CD4-positive, alpha-beta T cell treated with Interleukin-4 for 4 hours (primary cell): ENCODE data around the gene TIMD4.
"Not testable (repeated sequence)": the region's sequence is repeated elsewhere in the genome, so short reads cannot be mapped to it uniquely, and the experiment has no call there.

ENCODE experiments used
- DNase-seq: peaks from one replicate; pipeline ENCODE4 v3.0.0-alpha.2; 2020

The TIMD4 gene

GRCh38 chr5:156963125-156963524, at the start of gene TIMD4:
TSS of gene TIMD4 (minus strand) at chr5:156963226. CDS start at chr5:156963198, 28 bp downstream.
- DNase-seq, result no peak

DNA sequence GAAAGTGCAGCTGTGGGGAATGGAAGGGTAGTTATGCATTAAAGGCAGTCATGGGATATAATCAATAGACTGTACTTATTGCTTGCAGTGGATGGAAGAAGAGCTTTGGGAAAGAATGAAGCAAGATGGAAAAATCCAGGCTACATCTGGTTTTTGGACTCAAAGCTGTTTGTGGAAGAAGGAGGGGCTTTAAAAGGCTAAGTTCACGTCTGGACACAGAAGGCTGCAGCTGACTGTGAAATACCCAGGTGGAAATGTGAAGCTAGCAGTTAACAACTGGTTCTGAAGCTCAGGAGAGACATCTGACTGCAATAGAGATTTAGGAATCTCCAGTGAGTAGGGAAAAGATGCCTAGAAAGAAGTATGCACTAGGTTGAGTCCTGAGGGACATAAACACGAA, 43.2 kb upstream of the TIMD4 start:
- no peak for DNase-seq

GRCh38 chr5:157004893-157005551, 42.0 kb upstream of the TIMD4 start:
- no peak for DNase-seq

DNA sequence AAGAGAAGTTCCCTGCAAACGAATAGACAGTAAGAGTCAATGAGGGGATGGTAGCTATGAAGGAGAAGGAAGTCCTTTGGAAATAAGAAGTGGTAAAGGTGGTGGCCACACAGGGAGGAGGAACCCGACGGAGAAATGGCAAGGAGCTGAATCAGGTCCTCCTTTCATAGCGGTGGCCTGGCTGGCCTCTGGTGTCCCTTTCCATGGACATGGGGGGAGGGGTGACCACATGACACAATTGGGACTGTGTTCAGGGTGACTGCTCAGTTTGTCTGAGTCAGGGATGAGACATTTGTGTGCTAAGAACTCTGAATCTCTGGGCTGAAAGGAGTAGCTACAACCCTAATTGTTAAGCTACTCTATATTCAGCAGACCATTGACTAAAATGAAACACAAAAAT, 28.7 kb upstream of the TIMD4 start:
- DNase-seq, result no peak

- DNase-seq, result no peak
These were observed 21.0 kb upstream of the TIMD4 start for GRCh38 chr5:156984064-156984463.

DNA sequence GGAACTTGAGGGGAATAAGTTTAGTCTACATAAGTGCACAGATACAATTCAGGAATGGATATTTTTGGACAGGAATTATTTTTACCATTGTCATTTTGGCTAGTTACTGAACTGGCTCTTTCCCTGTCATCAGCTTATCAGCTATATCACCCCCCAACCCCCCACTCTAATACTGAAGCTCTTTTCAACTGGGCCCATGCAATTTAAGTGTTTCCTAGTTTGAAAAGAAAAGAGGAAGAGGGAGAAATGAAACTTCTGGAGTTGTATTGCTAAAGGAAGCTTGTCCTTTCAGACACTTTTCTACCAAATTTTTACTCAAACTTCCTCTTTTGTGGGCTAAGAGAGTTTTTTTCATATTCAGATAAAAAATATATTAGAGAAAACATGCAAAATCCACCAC, 18.5 kb upstream of the TIMD4 start:
- no peak for DNase-seq

DNA sequence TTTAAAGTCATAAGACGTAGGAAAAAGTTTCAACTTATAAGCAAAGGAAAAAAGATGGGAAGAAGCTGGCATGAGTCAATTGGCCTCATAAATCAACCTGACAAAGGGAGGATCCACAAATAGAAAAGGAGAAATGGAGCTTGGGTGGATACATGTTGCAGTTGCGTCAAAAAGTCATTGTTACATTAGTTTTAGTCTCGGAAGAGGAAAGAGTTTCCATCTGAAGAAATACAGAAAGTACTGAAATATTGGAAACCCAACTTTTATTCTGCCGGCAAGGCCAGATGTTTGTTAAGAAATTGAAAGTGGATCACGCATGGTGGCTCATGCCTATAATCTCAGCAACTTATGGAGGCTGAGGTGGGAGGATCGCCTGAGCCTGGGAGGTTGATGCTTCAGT, 11.3 kb upstream of the TIMD4 start:
- DNase-seq, result no peak

DNA sequence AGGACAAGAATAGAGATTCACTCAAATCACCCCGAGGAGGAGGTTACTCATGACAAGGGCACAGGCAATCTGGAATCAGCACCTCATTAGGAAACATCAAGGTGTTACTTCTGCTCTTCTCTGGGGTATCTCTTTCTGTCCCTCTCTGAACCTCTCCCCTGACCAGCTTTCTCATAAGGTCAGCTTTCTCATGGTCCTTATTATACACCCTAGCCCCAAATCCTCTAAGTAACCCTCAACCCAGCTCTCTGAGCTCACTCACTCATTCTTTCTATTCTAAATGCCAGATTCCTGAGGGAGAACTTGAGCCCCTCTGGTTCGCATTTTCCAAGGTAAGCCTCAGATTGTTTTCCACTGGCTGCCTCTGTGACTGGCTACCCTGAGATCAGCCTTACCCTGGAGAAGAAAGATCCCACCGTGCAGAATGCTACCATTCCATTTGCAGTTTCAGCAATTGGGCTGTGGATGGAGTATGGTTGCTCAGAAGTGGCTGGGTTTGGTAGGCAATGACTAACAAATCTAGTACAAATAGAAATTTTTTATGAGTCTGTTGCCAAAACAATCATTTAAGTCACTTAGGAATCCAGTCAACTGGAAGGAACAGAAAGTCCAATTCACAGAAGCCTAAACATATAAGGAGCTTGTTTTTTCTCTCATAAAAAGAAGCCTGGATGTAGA, 9.0 kb upstream of the TIMD4 start:
- DNase-seq, result no peak

DNA sequence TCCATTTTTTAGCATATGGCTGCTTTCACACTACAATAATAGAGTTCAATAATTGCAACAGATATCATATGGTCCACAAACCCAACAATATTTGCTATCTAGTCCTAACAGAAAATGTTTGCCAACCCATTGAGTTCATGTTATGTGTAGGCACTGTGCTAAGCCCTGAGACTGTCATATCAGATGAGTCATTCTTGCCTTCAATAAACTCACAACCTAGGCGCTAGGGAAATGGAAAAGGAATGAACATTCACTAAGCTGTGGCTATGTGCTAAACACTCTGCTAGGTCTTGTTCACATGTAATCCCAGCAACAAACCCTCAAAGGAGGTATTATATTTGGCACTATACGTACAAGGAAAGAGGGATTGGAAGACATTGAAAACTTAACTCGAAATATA, 8.4 kb upstream of the TIMD4 start:
- DNase-seq, result no peak

- not testable (repeated sequence) for DNase-seq
These were observed 4.4 kb upstream of the TIMD4 start for GRCh38 chr5:156967386-156967785.

DNA sequence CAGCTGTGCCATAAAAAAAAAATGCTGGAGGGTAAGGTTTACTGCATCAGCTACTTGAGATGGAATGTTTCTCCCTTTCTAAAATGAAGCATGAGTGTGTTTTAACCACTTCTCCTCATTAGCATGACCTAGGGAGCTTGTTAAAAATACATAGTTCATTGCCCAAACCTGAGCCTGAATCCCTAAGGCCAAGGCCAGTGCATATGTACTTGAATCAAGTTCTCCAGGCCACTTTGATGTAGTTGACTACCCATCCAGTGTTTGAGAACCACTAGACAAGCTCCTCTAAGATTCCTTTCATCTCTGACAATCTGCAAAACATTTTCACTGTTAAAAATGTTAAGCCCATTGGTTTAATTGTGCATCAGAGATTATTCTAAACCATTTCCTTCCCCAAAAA, 6.7 kb downstream of the TIMD4 start:
- DNase-seq, result no peak

GRCh38 chr5:156951359-156951758, 11.7 kb downstream of the TIMD4 start:
- peak; percentile 26 for DNase-seq

- DNase-seq, result no peak
These were observed 12.3 kb downstream of the TIMD4 start for GRCh38 chr5:156950716-156951115.

DNA sequence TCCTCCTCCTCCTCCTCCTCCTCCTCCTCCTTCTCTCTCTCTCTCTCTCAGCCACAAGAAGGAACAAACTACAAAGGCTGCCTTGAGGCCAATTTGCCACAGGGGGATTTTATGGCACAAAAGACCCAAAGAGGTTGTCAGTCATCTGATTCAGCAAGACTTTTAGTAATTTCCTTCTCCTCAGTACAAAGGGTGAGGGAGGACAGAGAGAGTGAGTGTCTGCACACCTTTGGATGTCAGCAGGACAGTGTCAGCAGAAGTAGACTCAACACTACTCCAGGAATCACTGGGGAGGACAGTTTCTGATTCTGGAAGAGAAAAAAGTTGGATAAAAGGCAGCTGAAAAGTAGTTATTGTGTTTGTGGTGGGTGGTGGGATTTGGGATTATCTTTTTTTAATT, 13.6 kb downstream of the TIMD4 start:
- no peak for DNase-seq

DNA sequence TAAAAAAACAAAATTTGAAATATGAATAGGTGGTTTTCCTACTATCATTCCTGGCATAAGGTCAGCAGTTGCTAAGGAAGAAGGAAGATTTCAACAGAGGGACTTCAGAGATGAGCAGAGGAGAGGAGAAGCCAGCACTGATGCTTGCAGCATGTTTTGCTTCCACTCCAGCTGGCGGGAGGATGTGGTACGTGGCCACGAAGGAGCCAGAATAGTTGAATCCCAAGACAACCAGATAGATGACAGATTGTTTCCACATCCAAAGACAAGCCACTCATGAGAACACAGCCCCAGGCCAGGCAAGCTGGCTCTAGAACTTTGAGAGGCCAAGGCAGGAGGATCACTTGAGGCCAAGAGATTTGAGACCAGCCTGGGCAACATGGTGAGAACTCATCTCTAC, 15.1 kb downstream of the TIMD4 start:
- no peak for DNase-seq

DNA sequence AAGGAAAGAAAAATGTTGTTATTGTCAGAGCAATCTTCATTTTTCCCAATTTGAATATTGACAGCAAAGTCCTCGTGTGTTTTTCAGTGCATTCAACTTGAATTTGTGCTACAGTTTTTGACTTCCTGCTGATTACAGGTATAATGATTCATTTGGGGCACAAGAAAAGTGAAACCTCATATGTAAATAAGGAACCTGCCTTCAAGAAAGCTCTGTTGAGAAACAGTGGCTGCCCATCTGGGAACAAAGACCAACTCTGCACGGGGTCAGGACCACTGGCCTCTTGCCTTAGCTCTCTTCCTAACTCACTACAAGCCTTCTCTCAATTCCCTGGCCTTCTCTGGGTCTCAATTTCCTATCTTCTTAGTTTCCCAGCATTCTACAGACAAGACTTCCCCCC, 21.0 kb downstream of the TIMD4 start:
- DNase-seq, result no peak

DNA sequence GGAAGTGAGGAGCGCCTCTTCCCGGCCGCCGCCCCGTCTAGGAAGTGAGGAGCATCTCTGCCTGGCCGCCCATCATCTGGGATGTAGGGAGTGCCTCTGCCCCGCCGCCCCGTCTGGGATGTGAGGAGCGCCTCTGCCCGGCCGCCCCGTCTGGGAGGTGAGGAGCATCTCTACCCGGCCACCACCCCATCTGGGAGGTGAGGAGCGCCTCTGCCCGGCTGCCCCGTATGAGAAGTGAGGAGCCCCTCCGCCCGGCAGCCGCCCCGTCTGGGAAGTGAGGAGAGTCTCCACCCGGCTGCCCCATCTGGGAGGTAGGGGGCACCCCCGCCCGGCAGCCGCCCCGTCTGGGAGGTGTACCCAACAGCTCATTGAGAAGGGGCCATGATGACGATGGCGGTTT, 22.6 kb downstream of the TIMD4 start:
- not testable (repeated sequence) for DNase-seq

GRCh38 chr5:156936972-156937371, 26.1 kb downstream of the TIMD4 start:
- no peak for DNase-seq

DNA sequence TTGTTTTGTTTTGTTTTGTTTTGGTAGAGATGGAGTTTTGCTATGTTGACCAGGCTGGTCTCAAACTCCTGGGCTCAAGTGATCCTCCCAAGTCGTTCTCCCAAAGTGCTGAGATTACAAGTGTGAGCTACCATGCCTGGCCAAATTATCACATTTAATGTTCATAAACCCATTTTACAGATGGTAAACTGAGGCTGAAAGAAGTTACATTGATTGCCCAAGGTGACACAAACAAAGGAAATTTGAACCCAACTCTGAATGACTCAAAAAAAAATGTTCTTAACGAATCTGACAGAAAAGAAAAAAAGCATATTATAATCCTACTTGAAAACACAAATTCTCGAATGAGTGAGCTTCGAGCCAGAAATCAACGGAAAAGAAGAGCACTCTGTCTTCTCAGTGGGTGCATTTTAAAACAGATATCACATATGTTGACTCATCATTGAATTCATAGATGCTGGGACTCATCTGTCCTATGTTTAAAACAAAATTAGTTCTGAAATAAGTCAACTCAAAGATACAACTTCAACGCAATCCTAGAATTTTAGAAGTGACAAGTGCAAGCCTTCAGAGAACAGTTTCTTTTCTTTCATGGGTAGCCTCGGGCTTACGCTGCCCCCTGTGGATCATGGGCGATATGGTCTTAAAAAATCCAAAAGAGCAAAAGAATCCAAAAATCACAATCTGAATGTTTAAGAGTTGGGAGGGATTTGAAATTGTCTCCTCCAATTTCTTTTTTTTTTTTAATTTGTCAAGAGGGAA, 28.4 kb downstream of the TIMD4 start:
- DNase-seq, result peak; percentile 69

GRCh38 chr5:156929366-156929948, 33.6 kb downstream of the TIMD4 start:
- DNase-seq, result no peak

- no peak for DNase-seq
These were observed 35.5 kb downstream of the TIMD4 start for GRCh38 chr5:156927545-156927944.

GRCh38 chr5:156925767-156926166, 37.3 kb downstream of the TIMD4 start:
- DNase-seq, result not testable (repeated sequence)

GRCh38 chr5:156922207-156922792, 40.7 kb downstream of the TIMD4 start:
- no peak for DNase-seq
